B cell (primary cell): ENCODE measurements around the gene PCDHGB6.
A peak's percentile ranks its signal among the peaks of the same experiment; 100 is the strongest.

Experiments used
- EZH2 ChIP-seq: IDR thresholded peaks from 2 replicates; pipeline ENCODE4 v1.6.1; 2012; ENCODE audit warnings: borderline replicate concordance, low read depth, mild to moderate bottlenecking, moderate library complexity, low read length; ENCODE audit not compliant: insufficient read depth, poor library complexity, severe bottlenecking
- TF ChIP-seq, protein P1 (sequence below): fragments of 200-600 bp; IDR thresholded peaks from one replicate; pipeline ENCODE4 v1.8.0; 2022; ENCODE audit warnings: antibody characterized with exemption, mild to moderate bottlenecking

DNA sequence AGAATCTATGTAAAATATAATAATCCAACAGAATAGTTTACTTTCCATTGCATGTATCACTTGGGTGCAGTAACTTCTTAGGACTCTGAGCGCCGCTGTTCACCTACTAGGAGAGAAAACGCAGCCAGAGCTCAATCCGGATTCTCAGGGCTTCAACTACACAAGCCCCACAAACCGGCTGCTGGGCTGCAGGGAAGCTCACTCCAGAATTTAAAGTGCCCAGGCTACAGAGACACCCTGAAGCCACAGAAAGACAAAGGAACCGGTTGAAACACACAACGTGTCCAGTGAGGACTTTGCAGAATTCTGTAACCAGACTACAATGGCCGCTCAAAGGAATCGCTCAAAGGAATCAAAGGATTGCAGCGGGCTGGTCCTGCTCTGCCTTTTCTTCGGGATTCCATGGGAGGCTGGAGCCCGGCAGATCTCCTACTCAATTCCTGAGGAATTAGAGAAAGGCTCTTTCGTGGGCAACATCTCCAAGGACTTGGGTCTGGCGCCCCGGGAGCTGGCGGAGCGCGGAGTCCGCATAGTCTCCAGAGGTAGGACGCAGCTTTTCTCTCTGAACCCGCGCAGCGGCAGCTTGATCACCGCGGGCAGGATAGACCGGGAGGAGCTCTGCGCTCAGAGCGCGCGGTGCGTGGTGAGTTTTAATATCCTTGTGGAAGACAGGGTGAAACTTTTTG, 5.2 kb downstream of the PCDHGB6 start, which contains the start of gene PCDHGA10:
- TF ChIP-seq, protein P1, sequence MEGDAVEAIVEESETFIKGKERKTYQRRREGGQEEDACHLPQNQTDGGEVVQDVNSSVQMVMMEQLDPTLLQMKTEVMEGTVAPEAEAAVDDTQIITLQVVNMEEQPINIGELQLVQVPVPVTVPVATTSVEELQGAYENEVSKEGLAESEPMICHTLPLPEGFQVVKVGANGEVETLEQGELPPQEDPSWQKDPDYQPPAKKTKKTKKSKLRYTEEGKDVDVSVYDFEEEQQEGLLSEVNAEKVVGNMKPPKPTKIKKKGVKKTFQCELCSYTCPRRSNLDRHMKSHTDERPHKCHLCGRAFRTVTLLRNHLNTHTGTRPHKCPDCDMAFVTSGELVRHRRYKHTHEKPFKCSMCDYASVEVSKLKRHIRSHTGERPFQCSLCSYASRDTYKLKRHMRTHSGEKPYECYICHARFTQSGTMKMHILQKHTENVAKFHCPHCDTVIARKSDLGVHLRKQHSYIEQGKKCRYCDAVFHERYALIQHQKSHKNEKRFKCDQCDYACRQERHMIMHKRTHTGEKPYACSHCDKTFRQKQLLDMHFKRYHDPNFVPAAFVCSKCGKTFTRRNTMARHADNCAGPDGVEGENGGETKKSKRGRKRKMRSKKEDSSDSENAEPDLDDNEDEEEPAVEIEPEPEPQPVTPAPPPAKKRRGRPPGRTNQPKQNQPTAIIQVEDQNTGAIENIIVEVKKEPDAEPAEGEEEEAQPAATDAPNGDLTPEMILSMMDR, result peak; percentile 82
- TF ChIP-seq EZH2, result no peak
